K562 (cell line): ENCODE measurements around the gene C6orf47. TPM values are rescaled to one million over a fixed set of nuclear protein-coding genes. Genes with fewer than 3 reads are reported as not detected.
A peak's percentile ranks its signal among the peaks of the same experiment; 100 is the strongest.

Experiments
- ARID4B ChIP-seq: sonication (generic); formaldehyde crosslinking; IDR thresholded peaks from 2 replicates; pipeline ENCODE4 v1.8.0; 2022; ENCODE audit warnings: mild to moderate bottlenecking, missing genetic modification reagents
- CEBPB ChIP-seq: fragments of 450-650 bp; IDR thresholded peaks from 2 replicates; pipeline ENCODE4 v1.6.1; 2016; ENCODE audit warnings: missing genetic modification characterization, missing compliant biosample characterization
- MAFK ChIP-seq: IDR thresholded peaks from 2 replicates; pipeline ENCODE4 v1.6.1; 2011; ENCODE audit warnings: low read length, improper control_type of control experiment
- SRSF1 ChIP-seq: fragments of 200-400 bp; formaldehyde crosslinking; IDR thresholded peaks from 2 replicates; pipeline ENCODE4 v1.6.1; 2017; ENCODE audit warnings: mild to moderate bottlenecking, low read depth, low read length, moderate library complexity
- ZNF133 ChIP-seq: fragments of 250-450 bp; sonication (Bioruptor Pico); IDR thresholded peaks from 2 replicates; pipeline ENCODE4 v1.4.0; 2020; ENCODE audit warnings: mild to moderate bottlenecking
- ZNF274 ChIP-seq: IDR thresholded peaks from 2 replicates; pipeline ENCODE4 v1.6.1; 2011; ENCODE audit warnings: low read depth, mild to moderate bottlenecking, low read length, moderate library complexity, borderline replicate concordance
- ZNF644 ChIP-seq: fragments of 200-800 bp; sonication (Bioruptor generic); IDR thresholded peaks from 2 replicates; pipeline ENCODE4 v1.6.1; 2016; ENCODE audit warnings: low read depth, missing genetic modification characterization, missing compliant biosample characterization
- polyA plus RNA-seq, 8 experiments: library from polyadenylated mRNA; depleted of rRNA in 4 of 8; stranded (reverse) in 5 of 8; unstranded in 3 of 8; fragments of >200 nt; fragmentation: Nextera tagmentation in 2 of 8; fragmentation: Illumina TruSeq in 1 of 8; extraction: Ambion mirVana in 2 of 8; extraction: Trizol in 1 of 8; gene quantifications; 2 replicates each; pipeline versions ENCODE4 v1.2.1 to v1.2.3, GENCODE V29; 2011 to 2014; ENCODE audit warnings: inconsistent platforms in 1 of 8, missing spikeins in 1 of 8
- total RNA-seq, 7 experiments: library from RNA; depleted of rRNA in 6 of 7; stranded (reverse); fragments of >200 nt in 6 of 7; fragmentation: Illumina TruSeq in 2 of 7; extraction: Trizol in 2 of 7; gene quantifications; 2 replicates each; pipeline versions ENCODE4 v1.2.1 to v1.2.3, GENCODE V29; 2011 to 2021; ENCODE audit warnings: low replicate concordance in 1 of 7
- TF ChIP-seq, protein P1 (sequence below), 2 experiments: fragments of 450-650 bp; formaldehyde crosslinking in 1 of 2; IDR thresholded peaks; 2 replicates each; pipeline versions ENCODE4 v1.4.0 to v1.6.1; 2014 to 2020; ENCODE audit warnings: mild to moderate bottlenecking in 2 of 2, borderline replicate concordance in 1 of 2, low read depth in 1 of 2
- TF ChIP-seq, protein P2 (sequence below): fragments of 450-650 bp; IDR thresholded peaks from 2 replicates; pipeline ENCODE4 v1.6.1; 2014; ENCODE audit warnings: low read depth, mild to moderate bottlenecking, moderate library complexity, borderline replicate concordance
- TF ChIP-seq, protein P3 (sequence below): fragments of 250-450 bp; sonication (Bioruptor Pico); IDR thresholded peaks from 2 replicates; pipeline ENCODE4 v1.4.0; 2020; ENCODE audit warnings: borderline replicate concordance

The C6orf47 gene
- total and polyA plus RNA-seq, 9 of the 15 experiments (the other 6 are each of a cell fraction or from before 2014, with no cell fraction given), result 0.14 to 43.8 (median 27.0) TPM

GRCh38 chr6:31620586-31621319 is 39.8 kb downstream of the C6orf47 start, which contains the start of gene PRRC2A (continued):
- TF ChIP-seq ARID4B (0 out of 2 replicates have a peak, but pooled peaks have one; percentile 60), MAFK (no peak), ZNF133 (0 out of 2 replicates have a peak, but pooled peaks have one; percentile 26), SRSF1 (no peak), ZNF644 (tag) (peak; percentile 29; the same call in 1 of the 2 replicates), CEBPB (tag) (no peak), ZNF274 (no peak)
- TF ChIP-seq, protein P1, sequence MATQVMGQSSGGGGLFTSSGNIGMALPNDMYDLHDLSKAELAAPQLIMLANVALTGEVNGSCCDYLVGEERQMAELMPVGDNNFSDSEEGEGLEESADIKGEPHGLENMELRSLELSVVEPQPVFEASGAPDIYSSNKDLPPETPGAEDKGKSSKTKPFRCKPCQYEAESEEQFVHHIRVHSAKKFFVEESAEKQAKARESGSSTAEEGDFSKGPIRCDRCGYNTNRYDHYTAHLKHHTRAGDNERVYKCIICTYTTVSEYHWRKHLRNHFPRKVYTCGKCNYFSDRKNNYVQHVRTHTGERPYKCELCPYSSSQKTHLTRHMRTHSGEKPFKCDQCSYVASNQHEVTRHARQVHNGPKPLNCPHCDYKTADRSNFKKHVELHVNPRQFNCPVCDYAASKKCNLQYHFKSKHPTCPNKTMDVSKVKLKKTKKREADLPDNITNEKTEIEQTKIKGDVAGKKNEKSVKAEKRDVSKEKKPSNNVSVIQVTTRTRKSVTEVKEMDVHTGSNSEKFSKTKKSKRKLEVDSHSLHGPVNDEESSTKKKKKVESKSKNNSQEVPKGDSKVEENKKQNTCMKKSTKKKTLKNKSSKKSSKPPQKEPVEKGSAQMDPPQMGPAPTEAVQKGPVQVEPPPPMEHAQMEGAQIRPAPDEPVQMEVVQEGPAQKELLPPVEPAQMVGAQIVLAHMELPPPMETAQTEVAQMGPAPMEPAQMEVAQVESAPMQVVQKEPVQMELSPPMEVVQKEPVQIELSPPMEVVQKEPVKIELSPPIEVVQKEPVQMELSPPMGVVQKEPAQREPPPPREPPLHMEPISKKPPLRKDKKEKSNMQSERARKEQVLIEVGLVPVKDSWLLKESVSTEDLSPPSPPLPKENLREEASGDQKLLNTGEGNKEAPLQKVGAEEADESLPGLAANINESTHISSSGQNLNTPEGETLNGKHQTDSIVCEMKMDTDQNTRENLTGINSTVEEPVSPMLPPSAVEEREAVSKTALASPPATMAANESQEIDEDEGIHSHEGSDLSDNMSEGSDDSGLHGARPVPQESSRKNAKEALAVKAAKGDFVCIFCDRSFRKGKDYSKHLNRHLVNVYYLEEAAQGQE (IDR thresholded peaks at IDR 0.05; ENCODE audit: borderline replicate concordance), result no peak
- TF ChIP-seq, protein P1 (CRISPR knock-in tag; IDR thresholded peaks at IDR 0.05; ENCODE audit: low read depth), result peak; percentile 65; the same call in 1 of the 2 replicates
- TF ChIP-seq, protein P2, sequence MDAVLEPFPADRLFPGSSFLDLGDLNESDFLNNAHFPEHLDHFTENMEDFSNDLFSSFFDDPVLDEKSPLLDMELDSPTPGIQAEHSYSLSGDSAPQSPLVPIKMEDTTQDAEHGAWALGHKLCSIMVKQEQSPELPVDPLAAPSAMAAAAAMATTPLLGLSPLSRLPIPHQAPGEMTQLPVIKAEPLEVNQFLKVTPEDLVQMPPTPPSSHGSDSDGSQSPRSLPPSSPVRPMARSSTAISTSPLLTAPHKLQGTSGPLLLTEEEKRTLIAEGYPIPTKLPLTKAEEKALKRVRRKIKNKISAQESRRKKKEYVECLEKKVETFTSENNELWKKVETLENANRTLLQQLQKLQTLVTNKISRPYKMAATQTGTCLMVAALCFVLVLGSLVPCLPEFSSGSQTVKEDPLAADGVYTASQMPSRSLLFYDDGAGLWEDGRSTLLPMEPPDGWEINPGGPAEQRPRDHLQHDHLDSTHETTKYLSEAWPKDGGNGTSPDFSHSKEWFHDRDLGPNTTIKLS, result 0 out of 2 replicates have a peak, but pooled peaks have one; percentile 24
- TF ChIP-seq, protein P3, sequence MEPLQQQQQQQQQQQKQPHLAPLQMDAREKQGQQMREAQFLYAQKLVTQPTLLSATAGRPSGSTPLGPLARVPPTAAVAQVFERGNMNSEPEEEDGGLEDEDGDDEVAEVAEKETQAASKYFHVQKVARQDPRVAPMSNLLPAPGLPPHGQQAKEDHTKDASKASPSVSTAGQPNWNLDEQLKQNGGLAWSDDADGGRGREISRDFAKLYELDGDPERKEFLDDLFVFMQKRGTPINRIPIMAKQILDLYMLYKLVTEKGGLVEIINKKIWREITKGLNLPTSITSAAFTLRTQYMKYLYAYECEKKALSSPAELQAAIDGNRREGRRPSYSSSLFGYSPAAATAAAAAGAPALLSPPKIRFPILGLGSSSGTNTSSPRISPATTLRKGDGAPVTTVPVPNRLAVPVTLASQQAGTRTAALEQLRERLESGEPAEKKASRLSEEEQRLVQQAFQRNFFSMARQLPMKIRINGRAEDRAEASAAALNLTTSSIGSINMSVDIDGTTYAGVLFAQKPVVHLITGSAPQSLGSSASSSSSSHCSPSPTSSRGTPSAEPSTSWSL (CRISPR knock-in tag), result no peak
